ENCODE measurements around the gene HPCAL1. TPM values are rescaled to one million over a fixed set of nuclear protein-coding genes. Genes with fewer than 3 reads are reported as not detected.

The HPCAL1 gene
- total and polyA plus RNA-seq, 10 of the 15 experiments (the other 5 are each of a cell fraction or from before 2014, with no cell fraction given), result 0.40 to 12.8 (median 7.9) TPM

GRCh38 chr2:10325278-10326145 is 22.8 kb downstream of the HPCAL1 start:
- Histone ChIP-seq H3K4me1 (ENCODE audit: control insufficient read depth, insufficient read depth, low read length) (peaks cover 9% of the 10 kb centered on the region), H3K4me2 (ENCODE audit: control insufficient read depth, insufficient read depth) (no peak overlapping the region), H3K4me3 (no peak overlapping the region), H3K9ac (ENCODE audit: control insufficient read depth, insufficient read depth, low read length) (no peak overlapping the region), H3K27me3 (replicated peaks in 1 of 2; ENCODE audit: control insufficient read depth in 2 of 2, insufficient read depth in 2 of 2, low read length in 1 of 2) (no peaks in the 10 kb centered on the region), H3K36me3 (ENCODE audit: control insufficient read depth in 2 of 2, insufficient read depth in 2 of 2, low read length in 1 of 2) (no peaks in the 10 kb centered on the region), H4K20me1 (ENCODE audit: control insufficient read depth, insufficient read depth) (no peaks in the 10 kb centered on the region), H3K27ac (ENCODE audit: control insufficient read depth, insufficient read depth) (no peak overlapping the region), H2AFZ (ENCODE audit: control insufficient read depth, low read depth, low read length) (no peak overlapping the region), H3K9me3 (replicated peaks; ENCODE audit: control insufficient read depth, insufficient read depth, low read length) (no peaks in the 10 kb centered on the region; the same call in 2 of the 3 replicates), H3K79me2 (ENCODE audit: control insufficient read depth, insufficient read depth, low read length) (no peaks in the 10 kb centered on the region)
- ChIA-PET POLR2A (interaction anchor here (0.7 kb wide), 3 partner anchors 24 to 197 kb away, joined by 3 to 7 read pairs (median 4); no protein-coding TSS in a partner anchor), SMC1A (ENCODE audit: uncharacterized antibody, unreplicated experiment) (no interaction called here), RAD21 (ENCODE audit: unreplicated experiment) (no interaction called here), CTCF (interaction anchor here (0.6 kb wide), 1 partner anchor 448 kb away, joined by 3 read pairs; no protein-coding TSS in a partner anchor)
- ATAC-seq, result no peak
- FAIRE-seq, result no peak
- TF ChIP-seq TCF12 (IDR thresholded peaks at IDR 0.05; ENCODE audit: low read depth, low read length) (peak; percentile 54; the same call in 1 of the 2 replicates), BHLHE40 (IDR thresholded peaks at IDR 0.05; ENCODE audit: borderline replicate concordance in 1 of 2, low read depth in 2 of 2, low read length in 1 of 2) (0 out of 4 replicates have a peak, but pooled peaks of 1 of the 2 experiments have one; percentile 9), RAD21 (IDR thresholded peaks at IDR 0.05; ENCODE audit: insufficient read depth, low read depth, low read length) (no peak), PKNOX1 (IDR thresholded peaks at IDR 0.05) (no peak), ZBTB33 (IDR thresholded peaks at IDR 0.05) (no peak)
- intact Hi-C loops (cut with micrococcal nuclease; ENCODE audit: unreplicated experiment) (no loop called here), in situ Hi-C loops (cut with MboI) (no loop called here)
- no peak for DNase-seq (ENCODE audit: low read depth, low spot score)
- no TSS peak for BruUV-seq (replicated peaks)
- 51% methylated on average over 17 of the region's 17 CpGs for WGBS (ENCODE audit: insufficient coverage, insufficient replicate concordance, low lambda C conversion rate, missing lambda C conversion rate)
